ENCODE results near the gene SKA2.

Gene SKA2

GRCh38 chr17:59193336-59193862 lies 38.4 kb upstream of the SKA2 start:
- DNase-seq (ENCODE audit: low read depth in 1 of 2, low spot score in 1 of 2) = no peak
- TF ChIP-seq REST (IDR thresholded peaks at IDR 0.05; ENCODE audit: insufficient replicate concordance, low read depth) (no peak), GABPA (IDR thresholded peaks at IDR 0.05; ENCODE audit: low read depth) (no peak), SPI1 (IDR thresholded peaks at IDR 0.05; ENCODE audit: borderline replicate concordance, low read depth) (no peak), POLR2AphosphoS5 (IDR thresholded peaks at IDR 0.05; ENCODE audit: low read depth) (no peak), CTCF (IDR thresholded peaks at IDR 0.05; ENCODE audit: insufficient read depth, low read length) (no peak)
- Histone ChIP-seq H3K27ac (replicated peaks) (no peak overlapping the region), H3K4me3 (replicated peaks; ENCODE audit: insufficient read depth, low read length) (no peak overlapping the region), H3K27me3 (ENCODE audit: insufficient read depth, poor library complexity, severe bottlenecking) (no peaks in the 10 kb centered on the region)

- TF ChIP-seq SPI1 (IDR thresholded peaks at IDR 0.05; ENCODE audit: borderline replicate concordance, low read depth) (no peak), REST (IDR thresholded peaks at IDR 0.05; ENCODE audit: insufficient replicate concordance, low read depth) (no peak), POLR2AphosphoS5 (IDR thresholded peaks at IDR 0.05; ENCODE audit: low read depth) (no peak), CTCF (IDR thresholded peaks at IDR 0.05; ENCODE audit: insufficient read depth, low read length) (no peak)
- DNase-seq (ENCODE audit: low read depth in 1 of 2, low spot score in 1 of 2) = no peak
- Histone ChIP-seq H3K27me3 (ENCODE audit: insufficient read depth, poor library complexity, severe bottlenecking) (no peaks in the 10 kb centered on the region), H3K27ac (replicated peaks) (no peak overlapping the region), H3K4me3 (replicated peaks; ENCODE audit: insufficient read depth, low read length) (no peak overlapping the region)
These were observed 35.8 kb upstream of the SKA2 start for GRCh38 chr17:59190806-59191205.

GRCh38 chr17:59186850-59187249 lies 31.9 kb upstream of the SKA2 start:
- no peak overlapping the region for H3K27ac ChIP-seq (replicated peaks)
- no peak for TF ChIP-seq POLR2AphosphoS5 (IDR thresholded peaks at IDR 0.05; ENCODE audit: low read depth)
- no peak for TF ChIP-seq REST (IDR thresholded peaks at IDR 0.05; ENCODE audit: insufficient replicate concordance, low read depth)
- no peak for TF ChIP-seq SPI1 (IDR thresholded peaks at IDR 0.05; ENCODE audit: borderline replicate concordance, low read depth)
- no peak for TF ChIP-seq CTCF (IDR thresholded peaks at IDR 0.05; ENCODE audit: insufficient read depth, low read length)
- TF ChIP-seq GABPA (IDR thresholded peaks at IDR 0.05; ENCODE audit: low read depth) = no peak
- DNase-seq (ENCODE audit: low read depth in 1 of 2, low spot score in 1 of 2) = no peak

More at GRCh38 chr17:59186850-59187249, 31.9 kb upstream of the SKA2 start:
- Histone ChIP-seq H3K27me3 (ENCODE audit: insufficient read depth, poor library complexity, severe bottlenecking) (no peaks in the 10 kb centered on the region), H3K4me3 (replicated peaks; ENCODE audit: insufficient read depth, low read length) (no peak overlapping the region)
